Measurements from ENCODE around the gene LRPPRC.

Gene LRPPRC

GRCh38 chr2:43899589-43899988 is 96.2 kb downstream of the LRPPRC start:
- Mint-ChIP-seq H3K4me1 (no peaks in the 10 kb centered on the region), H3K9me3 (no peaks in the 10 kb centered on the region), H3K4me3 (no peak overlapping the region), H3K27ac (no peak overlapping the region), H3K27me3 (no peaks in the 10 kb centered on the region)
- DNase-seq (no peak), ATAC-seq (no peak)

- no peaks in the 10 kb centered on the region for H3K9me3 Mint-ChIP-seq
- no peak for DNase-seq
- H3K4me1 Mint-ChIP-seq, result no peaks in the 10 kb centered on the region
- no peak for ATAC-seq
- H3K27me3 Mint-ChIP-seq, result no peaks in the 10 kb centered on the region
- peak overlapping the region in 1 of 2 donors; percentile 46 for H3K27ac Mint-ChIP-seq
- H3K4me3 Mint-ChIP-seq, result no peak overlapping the region
These were observed 96.9 kb downstream of the LRPPRC start for GRCh38 chr2:43898838-43899346.

DNA sequence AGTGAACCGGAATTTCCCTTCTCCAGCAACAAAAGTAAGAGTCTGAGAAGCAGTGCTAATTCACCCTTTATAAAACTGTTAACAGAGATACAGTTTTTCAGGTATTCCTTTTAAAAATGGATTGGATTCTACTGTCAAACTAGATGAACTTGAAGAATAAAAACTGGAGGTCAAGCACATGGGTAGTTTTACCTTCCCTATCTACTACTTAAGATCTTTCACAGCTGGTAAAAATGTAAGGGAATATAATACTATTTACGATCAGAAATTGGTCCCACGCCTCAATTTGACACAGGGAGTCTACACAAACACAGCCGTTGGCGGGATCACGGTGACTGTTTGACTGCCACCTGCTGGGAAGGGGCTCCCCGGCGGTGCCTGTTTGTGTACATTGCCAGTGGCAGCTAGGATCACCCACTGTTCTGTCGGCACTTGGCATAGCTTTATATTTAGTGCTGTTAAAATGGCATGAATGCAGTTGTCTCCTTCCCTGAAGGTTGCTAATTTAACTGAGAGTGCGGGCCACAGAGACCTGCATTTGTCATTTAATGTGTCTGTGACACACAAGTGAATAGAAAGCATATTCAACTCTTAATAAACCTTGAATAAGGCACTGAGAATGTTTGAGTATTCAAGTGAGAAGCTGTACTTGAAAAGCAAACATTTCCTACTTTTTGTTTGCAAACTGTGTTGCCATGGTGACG is 97.5 kb downstream of the LRPPRC start:
- no peak for DNase-seq
- no peak overlapping the region for H3K4me3 Mint-ChIP-seq
- no peaks in the 10 kb centered on the region for H3K4me1 Mint-ChIP-seq
- no peak overlapping the region for H3K27ac Mint-ChIP-seq
- H3K27me3 Mint-ChIP-seq, result no peaks in the 10 kb centered on the region
- no peak for ATAC-seq
- H3K9me3 Mint-ChIP-seq, result no peaks in the 10 kb centered on the region

DNA sequence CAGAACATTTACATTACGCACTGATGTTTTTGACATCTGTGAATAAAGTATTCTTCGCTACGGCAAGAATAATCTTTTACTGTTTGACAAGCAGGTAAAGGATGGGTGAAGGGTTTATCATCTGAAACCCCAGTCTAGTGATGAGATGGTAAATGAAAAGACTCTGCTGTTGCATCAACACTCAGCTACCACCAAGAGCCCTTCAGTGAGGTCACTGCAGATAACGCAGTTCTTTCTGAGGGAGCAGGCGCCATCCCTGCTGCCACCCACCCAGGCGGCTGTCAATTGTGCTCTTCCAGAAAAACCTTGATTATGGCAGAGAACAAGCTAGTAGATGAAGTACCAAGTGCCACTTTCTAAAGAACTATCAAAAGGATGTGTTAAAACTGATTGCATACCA is 98.3 kb downstream of the LRPPRC start:
- no peaks in the 10 kb centered on the region for H3K27me3 Mint-ChIP-seq

DNA sequence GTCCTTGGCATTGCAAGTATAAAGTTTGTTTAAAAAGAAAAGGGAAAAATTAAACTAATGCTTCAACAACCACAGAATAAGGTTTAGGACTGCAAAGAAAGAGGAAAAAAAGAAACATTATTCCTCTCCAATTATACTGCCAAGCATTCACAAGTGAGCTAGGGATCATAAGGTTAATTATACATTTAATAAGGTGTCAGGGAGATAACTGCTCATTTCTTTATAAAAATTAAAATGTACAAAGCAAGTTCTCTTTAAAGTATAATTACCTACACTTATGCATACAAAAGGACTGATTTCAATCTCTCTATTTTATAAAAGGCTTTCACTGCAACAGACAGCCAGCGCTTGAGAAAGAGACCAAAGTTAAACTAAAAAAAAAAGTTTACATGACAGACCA is 98.9 kb downstream of the LRPPRC start:
- Mint-ChIP-seq H3K27ac (no peak overlapping the region), H3K9me3 (no peaks in the 10 kb centered on the region), H3K4me1 (no peaks in the 10 kb centered on the region), H3K4me3 (no peak overlapping the region), H3K27me3 (no peaks in the 10 kb centered on the region)
- DNase-seq (no peak), ATAC-seq (no peak)

More for the DNA sequence above, 98.3 kb downstream of the LRPPRC start:
- ATAC-seq, result no peak
- DNase-seq, result no peak
- no peak overlapping the region for H3K27ac Mint-ChIP-seq
- no peaks in the 10 kb centered on the region for H3K9me3 Mint-ChIP-seq
- H3K4me1 Mint-ChIP-seq, result no peaks in the 10 kb centered on the region
- no peak overlapping the region for H3K4me3 Mint-ChIP-seq

- ATAC-seq (no peak), DNase-seq (no peak)
- Mint-ChIP-seq H3K4me3 (no peak overlapping the region), H3K27me3 (no peaks in the 10 kb centered on the region), H3K9me3 (no peaks in the 10 kb centered on the region), H3K4me1 (no peaks in the 10 kb centered on the region), H3K27ac (no peak overlapping the region)
These were observed 101.0 kb downstream of the LRPPRC start for GRCh38 chr2:43894743-43895142.

GRCh38 chr2:43890855-43891254 is 104.9 kb downstream of the LRPPRC start:
- no peaks in the 10 kb centered on the region for H3K9me3 Mint-ChIP-seq
- H3K4me1 Mint-ChIP-seq, result no peaks in the 10 kb centered on the region
- no peak for DNase-seq
- H3K4me3 Mint-ChIP-seq, result no peak overlapping the region
- no peaks in the 10 kb centered on the region for H3K27me3 Mint-ChIP-seq
- H3K27ac Mint-ChIP-seq, result peak overlapping the region in 1 of 2 donors; percentile 36
- no peak for ATAC-seq

GRCh38 chr2:43889416-43889815 is 106.4 kb downstream of the LRPPRC start:
- H3K9me3 Mint-ChIP-seq, result no peaks in the 10 kb centered on the region
- no peaks in the 10 kb centered on the region for H3K4me1 Mint-ChIP-seq
- no peaks in the 10 kb centered on the region for H3K27me3 Mint-ChIP-seq
- peak overlapping the region in 1 of 2 donors; percentile 34 for H3K27ac Mint-ChIP-seq
- H3K4me3 Mint-ChIP-seq, result no peak overlapping the region
- ATAC-seq, result no peak
- no peak for DNase-seq

- Mint-ChIP-seq H3K9me3 (no peaks in the 10 kb centered on the region), H3K4me3 (no peak overlapping the region), H3K27me3 (no peaks in the 10 kb centered on the region), H3K27ac (no peak overlapping the region), H3K4me1 (no peaks in the 10 kb centered on the region)
- DNase-seq (no peak), ATAC-seq (no peak)
These were observed 108.6 kb downstream of the LRPPRC start for GRCh38 chr2:43887176-43887575.

DNA sequence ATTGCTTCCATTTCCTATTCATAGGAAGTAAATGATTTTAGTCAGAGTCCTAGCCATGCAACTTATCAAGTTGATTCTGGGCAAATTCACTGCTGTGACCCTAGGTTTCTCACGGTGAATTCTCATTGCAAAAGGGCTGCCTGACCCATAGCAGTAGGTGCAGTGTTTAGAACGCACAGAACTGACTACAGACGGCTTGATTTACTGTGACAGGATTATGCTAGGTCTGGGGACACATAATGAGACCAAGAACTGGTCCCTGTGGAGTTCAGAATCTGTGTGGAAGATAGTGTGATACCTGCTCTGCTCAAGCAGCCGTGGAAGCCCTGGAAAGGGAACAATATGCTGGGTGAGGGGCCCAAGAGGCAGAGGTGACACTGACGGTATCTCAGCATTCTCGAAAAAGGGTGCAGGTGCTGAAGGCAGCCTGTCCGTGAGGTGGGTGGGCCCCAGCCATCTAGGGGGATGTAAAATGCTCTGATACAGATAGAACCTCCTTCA is 110.6 kb downstream of the LRPPRC start:
- ATAC-seq, result no peak
- DNase-seq, result no peak
- Mint-ChIP-seq H3K4me1 (no peaks in the 10 kb centered on the region), H3K27me3 (no peaks in the 10 kb centered on the region), H3K27ac (peak overlapping the region in 1 of 2 donors; percentile 80), H3K4me3 (no peak overlapping the region), H3K9me3 (no peaks in the 10 kb centered on the region)

GRCh38 chr2:43884689-43885088 is 111.1 kb downstream of the LRPPRC start:
- H3K9me3 Mint-ChIP-seq, result no peaks in the 10 kb centered on the region
- H3K27ac Mint-ChIP-seq, result no peak overlapping the region
- no peak overlapping the region for H3K4me3 Mint-ChIP-seq
- no peaks in the 10 kb centered on the region for H3K4me1 Mint-ChIP-seq
- no peaks in the 10 kb centered on the region for H3K27me3 Mint-ChIP-seq
- no peak for DNase-seq
- no peak for ATAC-seq

- no peak for DNase-seq
- H3K27ac Mint-ChIP-seq, result no peak overlapping the region
- no peak overlapping the region for H3K4me3 Mint-ChIP-seq
- no peaks in the 10 kb centered on the region for H3K27me3 Mint-ChIP-seq
- no peaks in the 10 kb centered on the region for H3K9me3 Mint-ChIP-seq
- ATAC-seq, result no peak
- H3K4me1 Mint-ChIP-seq, result peaks cover 8% of the 10 kb centered on the region
These were observed 113.5 kb downstream of the LRPPRC start for GRCh38 chr2:43882312-43882711.

- H3K4me1 Mint-ChIP-seq, result peaks cover 8% of the 10 kb centered on the region
- H3K4me3 Mint-ChIP-seq, result no peak overlapping the region
- no peak for DNase-seq
These were observed 114.8 kb downstream of the LRPPRC start for GRCh38 chr2:43880952-43881351.

GRCh38 chr2:43880471-43880870 is 115.3 kb downstream of the LRPPRC start:
- ATAC-seq (no peak), DNase-seq (no peak)
- Mint-ChIP-seq H3K27ac (no peak overlapping the region), H3K4me1 (peaks cover 8% of the 10 kb centered on the region), H3K9me3 (no peaks in the 10 kb centered on the region), H3K27me3 (peaks cover 13% of the 10 kb centered on the region), H3K4me3 (no peak overlapping the region)

More at GRCh38 chr2:43880952-43881351, 114.8 kb downstream of the LRPPRC start:
- no peak for ATAC-seq
- H3K27me3 Mint-ChIP-seq, result peaks cover 11% of the 10 kb centered on the region
- H3K27ac Mint-ChIP-seq, result peak overlapping the region in 1 of 2 donors; percentile 8
- no peaks in the 10 kb centered on the region for H3K9me3 Mint-ChIP-seq

GRCh38 chr2:43879261-43879660 is 116.5 kb downstream of the LRPPRC start:
- DNase-seq (no peak), ATAC-seq (no peak)
- Mint-ChIP-seq H3K27ac (peak overlapping the region in 1 of 2 donors; percentile 90), H3K4me3 (no peak overlapping the region), H3K27me3 (peaks cover 13% of the 10 kb centered on the region), H3K4me1 (peaks cover 8% of the 10 kb centered on the region), H3K9me3 (no peaks in the 10 kb centered on the region)

DNA sequence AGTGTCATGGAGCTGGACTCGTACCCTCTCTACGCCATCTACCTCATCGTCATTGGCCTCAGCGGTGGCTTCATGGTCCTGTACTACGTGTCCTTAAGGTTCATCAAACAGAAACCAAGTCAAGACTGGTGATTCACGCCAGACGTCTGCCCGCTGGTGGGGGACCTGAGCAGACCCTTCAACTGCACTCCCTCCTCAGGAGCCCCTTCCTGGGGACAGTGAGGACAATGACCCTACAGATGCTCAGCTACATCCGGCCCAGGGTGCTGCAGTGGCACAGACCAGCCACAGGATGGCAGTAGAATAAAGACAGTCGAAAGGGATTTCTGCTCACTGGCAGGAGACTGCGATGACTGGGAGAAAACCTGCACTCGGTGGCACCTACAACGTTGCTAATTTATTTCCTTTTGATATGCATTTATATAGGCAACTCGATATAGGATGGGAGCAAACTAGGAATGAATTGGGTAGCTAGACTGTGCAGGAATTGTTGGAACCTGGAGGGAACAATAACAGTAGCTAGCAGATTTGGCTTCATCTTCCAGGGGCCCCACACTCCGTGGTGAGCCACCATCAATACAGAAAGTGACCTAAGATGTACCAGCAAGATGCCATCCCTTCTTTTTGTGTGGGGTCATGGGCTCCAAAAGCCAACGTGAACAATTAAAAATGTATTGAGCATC is 117.9 kb downstream of the LRPPRC start:
- Mint-ChIP-seq H3K4me3 (no peak overlapping the region), H3K27me3 (peaks cover 23% of the 10 kb centered on the region)

More for the DNA sequence above, 117.9 kb downstream of the LRPPRC start:
- peak; percentile 84 for ATAC-seq
- H3K4me1 Mint-ChIP-seq, result peaks cover 8% of the 10 kb centered on the region
- no peaks in the 10 kb centered on the region for H3K9me3 Mint-ChIP-seq
- DNase-seq, result peak; percentile 69 to 71
- no peak overlapping the region for H3K27ac Mint-ChIP-seq

All from stimulated activated naive CD8-positive, alpha-beta T cell treated with anti-CD3 and anti-CD28 coated beads, Interleukin-15, amount 100 ng/mL, for 72 hours (primary cell).